DMS53 treated with DMSO at 0.1 percent for 48 hours (cell line): ENCODE measurements around the gene FAM234B.
"Not testable (repeated sequence)": the region's sequence is repeated elsewhere in the genome, so short reads cannot be mapped to it uniquely, and the experiment has no call there.

Source experiments
- DNase-seq: peaks from one replicate; lab custom pipeline; 2025; ENCODE audit not compliant: unreplicated experiment; lab: John Stamatoyannopoulos, UW

Gene FAM234B

GRCh38 chr12:13060581-13060980 lies 16.4 kb downstream of the FAM234B start:
- no peak for DNase-seq

DNA sequence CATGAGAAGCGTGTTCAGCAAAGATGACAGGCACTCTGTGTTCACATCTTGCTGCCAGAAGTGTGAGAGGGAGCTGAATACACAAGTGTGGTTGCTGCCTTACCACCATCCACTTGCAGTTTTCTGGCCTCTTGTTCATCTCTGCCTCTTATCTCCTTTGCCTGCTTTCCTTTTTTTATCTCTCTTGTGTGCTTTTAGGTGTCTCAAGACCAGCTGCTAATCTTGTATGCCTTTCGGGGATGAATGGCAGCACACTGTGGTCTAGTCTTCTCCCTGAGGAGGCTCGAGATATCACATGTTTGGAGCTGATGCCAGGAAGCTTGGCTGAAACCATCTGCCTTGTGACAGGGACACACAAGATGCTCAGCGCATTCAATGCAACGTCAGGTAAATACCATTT lies 17.2 kb downstream of the FAM234B start:
- no peak for DNase-seq

GRCh38 chr12:13062669-13063068 lies 18.5 kb downstream of the FAM234B start:
- no peak for DNase-seq

DNA sequence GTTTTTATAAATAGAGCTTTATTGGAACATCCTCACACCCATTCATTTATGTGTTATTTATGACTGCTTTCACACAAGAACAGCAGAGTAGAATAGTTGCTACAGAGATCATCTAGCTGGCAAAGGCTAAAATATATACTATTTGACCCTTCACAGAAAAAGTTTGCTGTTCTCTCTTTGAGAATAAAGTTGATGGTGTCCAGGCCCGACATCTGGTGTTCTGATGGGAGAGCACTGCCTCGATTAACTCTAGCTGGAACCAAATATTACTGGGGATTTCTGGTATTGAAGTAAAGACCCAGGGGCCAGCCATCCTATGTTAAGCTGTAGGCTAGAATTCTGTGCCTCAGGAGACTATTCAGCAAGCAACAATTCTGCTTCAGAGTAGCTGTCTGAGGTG lies 21.8 kb downstream of the FAM234B start:
- DNase-seq, result no peak

DNA sequence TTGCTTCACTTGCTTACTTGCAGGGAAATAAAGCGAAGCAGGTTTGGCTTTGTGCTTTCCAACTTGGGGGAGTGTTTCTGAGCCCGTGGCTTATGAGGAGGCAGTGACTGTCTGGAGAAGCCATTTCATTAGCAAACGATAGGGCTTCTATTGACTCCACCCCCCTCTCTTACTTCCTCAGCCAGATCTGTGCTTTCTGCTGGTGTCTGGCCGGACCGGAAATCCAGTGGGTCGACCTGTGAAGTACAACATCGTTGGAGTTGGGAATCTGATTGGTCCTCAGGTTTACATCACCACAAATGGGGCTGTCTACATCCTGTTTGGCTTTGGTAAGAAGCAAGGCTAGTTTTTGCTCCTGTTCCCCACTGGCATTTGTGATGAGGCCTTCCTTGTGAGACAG lies 22.3 kb downstream of the FAM234B start:
- no peak for DNase-seq

DNA sequence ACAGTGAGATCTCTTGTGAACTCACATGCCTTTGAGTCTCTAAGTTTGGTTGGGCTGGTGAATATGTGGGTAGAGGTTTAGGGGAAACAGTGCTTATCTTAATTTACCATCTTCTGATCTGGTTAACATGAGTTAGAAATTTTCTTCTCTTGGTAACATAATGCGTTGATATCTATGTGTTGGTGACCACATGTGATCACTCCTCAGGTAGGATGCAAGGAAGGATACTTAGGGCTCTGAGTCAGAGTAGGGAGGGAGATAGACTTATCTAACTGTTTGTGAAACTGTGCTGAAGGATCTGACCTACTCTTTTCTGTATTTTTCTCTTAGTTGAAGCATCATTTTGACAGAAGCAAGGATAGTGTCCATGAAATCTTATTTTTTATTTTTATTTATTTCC lies 23.1 kb downstream of the FAM234B start:
- DNase-seq, result no peak

- no peak for DNase-seq
These were observed 25.2 kb downstream of the FAM234B start for GRCh38 chr12:13069380-13069779.

- no peak for DNase-seq
These were observed 27.4 kb downstream of the FAM234B start for GRCh38 chr12:13071305-13072280.

DNA sequence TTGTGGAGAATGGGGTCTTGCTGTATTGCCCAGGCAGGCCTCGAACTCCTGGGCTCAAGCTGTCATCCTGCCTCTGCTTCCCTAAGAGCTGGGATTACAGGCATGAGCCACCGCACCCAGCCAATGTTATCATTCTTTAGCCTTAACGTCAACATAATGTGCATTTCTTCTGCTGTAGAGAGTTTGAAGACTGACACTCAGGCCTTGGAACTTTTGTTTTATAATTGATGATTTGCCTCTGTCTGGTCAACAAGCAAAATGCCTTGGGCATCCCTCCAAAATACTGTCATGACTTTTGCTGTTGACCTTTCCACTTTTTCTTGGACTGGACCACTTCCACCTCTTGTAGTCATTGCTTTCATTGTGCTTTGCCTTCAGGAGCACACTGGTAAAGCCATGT lies 29.0 kb downstream of the FAM234B start:
- no peak for DNase-seq

DNA sequence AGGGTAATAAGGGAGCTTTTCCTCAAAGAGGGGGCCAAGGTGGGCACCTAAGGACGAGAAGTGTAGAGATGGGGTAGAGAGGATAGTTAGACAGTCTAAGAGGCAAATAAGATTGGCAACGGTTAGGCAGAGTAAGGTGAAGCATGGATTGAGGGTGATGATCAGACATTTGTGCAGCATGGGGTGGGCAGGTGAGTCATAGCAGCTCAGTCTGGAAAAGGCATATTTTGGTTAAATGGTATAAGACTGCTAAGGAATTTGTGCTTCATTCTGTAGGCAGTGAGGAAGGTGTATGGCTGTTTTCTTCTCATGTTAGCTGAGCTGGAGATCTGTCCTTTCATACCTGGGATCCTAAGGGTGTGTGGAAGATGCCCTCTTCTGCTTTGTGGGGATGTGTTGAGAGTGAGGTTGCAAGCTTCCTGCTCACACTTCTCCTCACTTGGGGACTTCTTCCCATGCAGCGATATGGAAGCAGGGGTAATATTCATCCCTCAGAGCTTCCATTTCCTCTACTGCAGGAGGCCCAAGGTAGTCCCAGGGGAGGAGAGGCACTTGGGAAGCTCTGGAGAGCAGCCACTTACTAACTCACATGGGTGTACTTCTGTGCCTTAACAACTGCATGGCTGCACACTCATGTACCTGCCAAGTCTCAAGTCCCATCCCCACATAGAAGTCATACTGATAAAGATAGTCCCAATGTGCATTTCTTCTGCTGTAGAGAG lies 30.4 kb downstream of the FAM234B start:
- no peak for DNase-seq

DNA sequence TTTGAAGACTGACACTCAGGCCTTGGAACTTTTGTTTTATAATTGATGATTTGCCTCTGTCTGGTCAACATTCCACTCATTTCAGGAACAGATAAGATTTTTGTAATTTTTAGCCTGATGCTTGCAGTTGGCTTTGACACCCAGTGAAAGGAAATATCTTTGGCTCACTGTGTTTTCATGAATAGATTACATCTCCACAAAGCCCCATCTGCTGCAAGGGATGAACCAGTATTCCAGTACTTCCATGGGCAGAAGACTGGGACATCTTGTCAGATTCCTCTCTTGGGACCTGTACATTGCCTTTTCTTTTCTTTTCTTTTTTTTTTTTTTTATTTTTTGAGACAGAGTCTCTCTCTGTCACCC lies 30.9 kb downstream of the FAM234B start:
- no peak for DNase-seq

GRCh38 chr12:13075786-13076570 lies 31.8 kb downstream of the FAM234B start:
- DNase-seq, result no peak

DNA sequence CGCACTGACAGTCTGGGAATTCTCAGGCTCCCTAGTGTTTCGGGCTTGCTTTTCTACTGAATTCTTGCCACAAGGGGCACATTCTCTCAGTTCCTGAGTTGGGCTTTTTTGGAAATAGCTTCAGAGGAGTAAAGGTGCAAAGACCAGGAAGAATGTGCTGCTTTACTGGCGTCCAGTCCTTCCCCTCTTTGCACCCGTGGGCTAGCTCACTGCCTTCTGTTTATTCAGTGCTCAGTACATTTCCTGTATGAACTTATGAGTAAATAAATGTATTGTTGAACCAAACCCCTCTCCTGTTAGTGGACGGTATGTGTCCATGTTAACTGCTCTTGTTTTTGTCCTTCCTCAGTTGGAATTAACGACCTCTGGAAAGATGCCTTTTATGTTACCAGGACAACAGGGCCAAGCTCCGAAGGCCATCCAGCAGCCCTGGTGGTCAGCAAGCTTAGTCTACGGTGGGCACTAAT lies 35.3 kb downstream of the FAM234B start:
- DNase-seq, result peak; percentile 80

DNA sequence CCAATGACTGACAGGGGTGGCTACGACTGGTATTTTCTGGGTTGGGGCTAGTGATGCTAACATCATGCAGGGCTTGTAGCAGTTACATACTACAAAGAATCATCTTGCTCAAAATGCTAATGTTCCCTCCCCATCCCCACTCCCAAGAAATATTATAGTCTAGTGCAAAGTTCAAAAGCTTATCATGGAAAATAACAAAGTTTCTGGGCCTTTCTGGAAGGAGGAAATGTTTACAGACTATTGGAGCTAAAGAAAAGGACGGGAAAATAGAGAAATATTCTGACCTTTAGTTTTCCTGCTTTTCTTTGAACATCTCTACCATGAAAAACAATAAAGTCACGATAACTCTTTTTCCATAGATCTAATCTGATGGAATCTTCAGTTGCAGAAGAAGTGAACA lies 36.1 kb downstream of the FAM234B start:
- no peak for DNase-seq

DNA sequence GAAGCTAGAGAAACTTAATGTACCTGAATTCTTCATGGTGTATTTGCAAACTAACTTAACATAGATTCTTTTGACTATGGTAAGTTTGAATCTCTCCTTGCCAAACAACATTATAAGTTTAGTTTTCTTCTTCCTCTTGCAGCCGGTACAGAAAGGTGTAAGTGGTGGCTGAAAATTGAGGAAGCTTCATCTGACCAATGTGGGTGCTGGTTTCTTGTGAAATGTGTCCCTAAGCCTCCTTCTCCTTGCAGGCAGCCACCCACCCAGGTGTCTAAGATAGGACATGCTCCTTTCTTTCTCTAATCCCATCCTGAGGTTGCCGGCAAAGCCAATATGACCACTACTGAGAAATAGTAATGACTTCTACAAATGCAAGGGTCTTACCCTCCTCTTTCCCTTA lies 38.7 kb downstream of the FAM234B start:
- no peak for DNase-seq

DNA sequence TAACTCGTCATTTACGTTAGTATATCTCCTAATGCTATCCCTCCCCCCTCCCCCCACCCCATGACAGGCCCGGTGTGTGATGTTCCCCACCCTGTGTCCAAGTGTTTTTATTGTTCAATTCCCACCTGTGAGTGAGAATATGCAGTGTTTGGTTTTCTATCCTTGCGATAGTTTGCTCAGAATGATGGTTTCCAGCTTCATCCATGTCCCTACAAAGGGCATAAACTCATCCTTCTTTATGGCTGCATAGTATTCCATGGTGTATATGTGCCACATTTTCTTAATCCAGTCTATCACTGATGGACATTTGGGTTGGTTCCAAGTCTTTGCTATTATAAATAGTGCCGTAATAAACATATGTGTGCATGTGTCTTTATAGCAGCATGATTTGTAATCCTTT lies 39.5 kb downstream of the FAM234B start:
- DNase-seq, result not testable (repeated sequence)

GRCh38 chr12:13084898-13085640 lies 40.9 kb downstream of the FAM234B start:
- no peak for DNase-seq

DNA sequence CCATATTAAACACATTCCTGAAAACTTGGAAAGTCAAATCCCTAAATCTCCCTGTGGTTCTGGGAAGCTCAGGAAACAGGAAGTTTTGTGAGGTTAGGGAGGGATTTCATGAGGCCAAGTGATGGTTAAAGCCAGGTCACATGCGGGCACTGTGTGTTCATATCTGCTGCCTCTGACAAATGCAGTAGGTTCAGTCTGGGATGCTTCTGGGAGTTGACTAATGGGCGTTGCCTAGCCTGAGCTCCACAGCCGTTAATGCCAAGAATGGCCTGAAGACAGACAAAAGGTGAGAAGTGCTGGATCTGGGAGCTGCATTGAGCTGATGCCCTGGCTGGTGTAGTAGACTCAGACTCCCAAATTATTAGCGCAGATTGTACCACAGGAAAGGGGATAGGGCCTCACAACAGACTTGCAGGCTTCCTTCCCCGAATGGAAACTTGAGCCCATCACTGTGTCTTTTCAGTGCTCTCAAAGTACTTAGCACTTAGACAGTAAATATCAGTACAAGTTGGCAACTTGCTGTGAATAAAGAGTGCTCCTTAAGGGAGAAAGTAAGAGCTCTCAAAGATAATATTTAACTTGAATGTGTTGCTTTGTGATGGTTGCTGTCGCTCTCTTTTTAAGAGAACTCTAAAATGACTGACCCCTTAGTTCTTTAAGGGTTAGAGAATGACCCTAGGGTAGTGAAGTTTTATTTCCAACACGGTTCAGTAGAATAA lies 41.9 kb downstream of the FAM234B start:
- DNase-seq, result no peak

GRCh38 chr12:13087766-13088165 lies 43.6 kb downstream of the FAM234B start:
- no peak for DNase-seq

DNA sequence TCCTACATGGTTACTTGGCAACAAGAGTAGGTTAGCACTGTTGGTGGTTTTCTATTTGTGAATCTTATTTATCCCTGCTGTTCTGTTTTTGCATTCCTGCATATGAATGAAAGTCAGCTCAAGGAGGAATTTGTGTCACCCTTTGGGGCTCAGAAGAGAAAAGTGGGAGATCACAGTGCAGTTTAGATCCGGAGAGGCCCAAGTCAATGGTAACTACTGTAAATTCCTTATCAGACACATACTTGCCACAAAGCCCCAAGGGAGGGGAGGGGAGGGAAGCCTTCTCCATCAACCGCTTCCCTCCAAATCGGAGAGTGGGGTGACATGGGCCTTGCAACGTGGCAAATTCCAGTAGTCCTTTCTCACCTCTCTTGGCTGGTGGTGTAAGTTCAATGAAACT lies 44.3 kb downstream of the FAM234B start:
- DNase-seq, result no peak
